Astrocyte (in vitro differentiated cells and primary cell): ENCODE results near the gene ADARB2. TPM values are rescaled to one million over a fixed set of nuclear protein-coding genes. Genes with fewer than 3 reads are reported as not detected.
A peak's percentile ranks its signal among the peaks of the same experiment; 100 is the strongest.

Experiments
- DNase-seq: peaks from one replicate; pipeline ENCODE4 v3.0.0-alpha.2; 2010; ENCODE audit warnings: low read depth
- FAIRE-seq: peaks from 2 replicates; lab custom pipeline; 2011; peaks lifted over from hg19 to GRCh38; lab: Jason Lieb, UNC
- H2AFZ ChIP-seq: 2 replicates; pipeline ENCODE4 v1.6.0; 2012; ENCODE audit warnings: low read depth, low read length, inconsistent platforms
- H3K27ac ChIP-seq: 2 replicates; pipeline ENCODE4 v1.5.1; 2011; ENCODE audit warnings: low read depth, low read length, inconsistent platforms
- H3K27me3 ChIP-seq: 2 replicates; pipeline ENCODE4 v1.6.0; 2011; ENCODE audit warnings: low read length, inconsistent platforms; ENCODE audit not compliant: insufficient read depth
- H3K36me3 ChIP-seq: 2 replicates; pipeline ENCODE4 v1.5.1; 2011; ENCODE audit warnings: low read length, inconsistent platforms; ENCODE audit not compliant: insufficient read depth
- H3K4me1 ChIP-seq: 2 replicates; pipeline ENCODE4 v1.5.1; 2011; ENCODE audit warnings: low read length, inconsistent platforms; ENCODE audit not compliant: insufficient read depth
- H3K4me2 ChIP-seq: 2 replicates; pipeline ENCODE4 v1.6.0; 2012; ENCODE audit warnings: low read length, inconsistent platforms
- H3K4me3 ChIP-seq: 2 replicates; pipeline ENCODE4 v1.5.1; 2011; ENCODE audit warnings: low read depth, mild to moderate bottlenecking, low read length, inconsistent platforms; ENCODE audit not compliant: insufficient read depth
- H3K79me2 ChIP-seq: 2 replicates; pipeline ENCODE4 v1.6.0; 2012; ENCODE audit warnings: mild to moderate bottlenecking, low read length, inconsistent platforms; ENCODE audit not compliant: insufficient read depth
- H3K9ac ChIP-seq: 2 replicates; pipeline ENCODE4 v1.6.0; 2012; ENCODE audit warnings: mild to moderate bottlenecking, low read length, inconsistent platforms
- H3K9me3 ChIP-seq: 2 replicates; pipeline ENCODE4 v1.5.1; 2012; ENCODE audit warnings: low read depth, mild to moderate bottlenecking, low read length, inconsistent platforms; ENCODE audit not compliant: insufficient read depth
- H4K20me1 ChIP-seq: 2 replicates; pipeline ENCODE4 v1.6.0; 2012; ENCODE audit warnings: low read length, inconsistent platforms; ENCODE audit not compliant: insufficient read depth
- H3K27ac Mint-ChIP-seq: one replicate; pipeline ENCODE4 v1.8.0; 2021; ENCODE audit warnings: mild to moderate bottlenecking, mixed read lengths; ENCODE audit not compliant: unreplicated experiment
- H3K27me3 Mint-ChIP-seq: one replicate; pipeline ENCODE4 v1.8.0; 2021; ENCODE audit warnings: low read depth, mixed read lengths; ENCODE audit not compliant: unreplicated experiment
- H3K36me3 Mint-ChIP-seq: one replicate; pipeline ENCODE4 v1.8.0; 2021; ENCODE audit warnings: low read depth, mixed read lengths; ENCODE audit not compliant: unreplicated experiment
- H3K4me1 Mint-ChIP-seq: one replicate; pipeline ENCODE4 v1.8.0; 2021; ENCODE audit warnings: low read depth, mixed read lengths; ENCODE audit not compliant: unreplicated experiment
- H3K4me3 Mint-ChIP-seq: one replicate; pipeline ENCODE4 v1.8.0; 2021; ENCODE audit warnings: mild to moderate bottlenecking, moderate library complexity, mixed read lengths; ENCODE audit not compliant: unreplicated experiment
- H3K9me3 Mint-ChIP-seq: one replicate; pipeline ENCODE4 v1.8.0; 2021; ENCODE audit warnings: mild to moderate bottlenecking, mixed read lengths; ENCODE audit not compliant: unreplicated experiment
- CTCF ChIP-seq: IDR thresholded peaks from 2 replicates; pipeline ENCODE4 v1.5.1; 2011; ENCODE audit warnings: low read depth, mild to moderate bottlenecking, inconsistent platforms, low read length, moderate library complexity; ENCODE audit not compliant: insufficient read depth
- EZH2 ChIP-seq: IDR thresholded peaks from 2 replicates; pipeline ENCODE4 v1.6.1; 2012; ENCODE audit warnings: mild to moderate bottlenecking, low read length, inconsistent platforms; ENCODE audit not compliant: insufficient read depth
- total RNA-seq: library from RNA; stranded (reverse); gene quantifications from 2 replicates; pipeline ENCODE4 v1.2.1, GENCODE V29; 2021

The ADARB2 gene
- total RNA-seq, 1 donor from 2014 or later = 0.18 TPM

- Histone ChIP-seq H4K20me1 (no peaks in the 10 kb centered on the region), H2AFZ (no peak overlapping the region)
Measured at GRCh38 chr10:1240341-1240775, 497.0 kb downstream of the ADARB2 start.

GRCh38 chr10:1233031-1233430 lies 504.3 kb downstream of the ADARB2 start:
- Mint-ChIP-seq H3K4me1 (no peaks in the 10 kb centered on the region), H3K27me3 (peaks cover 36% of the 10 kb centered on the region), H3K4me3 (no peak overlapping the region), H3K27ac (no peak overlapping the region), H3K9me3 (no peaks in the 10 kb centered on the region), H3K36me3 (no peaks in the 10 kb centered on the region)
- H3K27me3 ChIP-seq = no peaks in the 10 kb centered on the region
- DNase-seq (no peak), FAIRE-seq (no peak)
- H3K4me1 ChIP-seq = no peaks in the 10 kb centered on the region
- H3K4me3 ChIP-seq = no peak overlapping the region
- H3K9ac ChIP-seq = no peak overlapping the region
- no peaks in the 10 kb centered on the region for H3K79me2 ChIP-seq
- H3K36me3 ChIP-seq = no peaks in the 10 kb centered on the region
- no peak for TF ChIP-seq CTCF
- TF ChIP-seq EZH2 = no peak
- H4K20me1 ChIP-seq = no peaks in the 10 kb centered on the region
- H2AFZ ChIP-seq = no peak overlapping the region
- H3K9me3 ChIP-seq = peaks cover 13% of the 10 kb centered on the region
- no peak overlapping the region for H3K27ac ChIP-seq
- no peak overlapping the region for H3K4me2 ChIP-seq

More at GRCh38 chr10:1240341-1240775, 497.0 kb downstream of the ADARB2 start:
- no peak overlapping the region for H3K27ac ChIP-seq
- no peak overlapping the region for H3K9ac ChIP-seq
- H3K9me3 ChIP-seq = peaks cover 5% of the 10 kb centered on the region
- H3K27ac Mint-ChIP-seq = peak overlapping the region; percentile 77
- no peaks in the 10 kb centered on the region for H3K36me3 Mint-ChIP-seq
- peaks cover 40% of the 10 kb centered on the region for H3K27me3 Mint-ChIP-seq
- no peaks in the 10 kb centered on the region for H3K79me2 ChIP-seq
- no peak overlapping the region for H3K4me3 Mint-ChIP-seq
- H3K4me1 Mint-ChIP-seq = no peaks in the 10 kb centered on the region
- no peaks in the 10 kb centered on the region for H3K36me3 ChIP-seq
- peaks cover 3% of the 10 kb centered on the region for H3K9me3 Mint-ChIP-seq
- FAIRE-seq (no peak), DNase-seq (no peak)
- H3K4me3 ChIP-seq = no peak overlapping the region
- no peak overlapping the region for H3K4me2 ChIP-seq
- H3K4me1 ChIP-seq = no peaks in the 10 kb centered on the region
- no peaks in the 10 kb centered on the region for H3K27me3 ChIP-seq
- TF ChIP-seq CTCF (no peak), EZH2 (no peak)

GRCh38 chr10:1232164-1232911 lies 505.0 kb downstream of the ADARB2 start:
- peaks cover 13% of the 10 kb centered on the region for H3K9me3 ChIP-seq
- no peaks in the 10 kb centered on the region for H3K4me1 Mint-ChIP-seq
- no peaks in the 10 kb centered on the region for H3K9me3 Mint-ChIP-seq
- no peak overlapping the region for H3K4me2 ChIP-seq
- H3K4me1 ChIP-seq = no peaks in the 10 kb centered on the region
- H3K36me3 Mint-ChIP-seq = no peaks in the 10 kb centered on the region
- no peak overlapping the region for H3K9ac ChIP-seq
- TF ChIP-seq EZH2 (no peak), CTCF (no peak)
- no peak overlapping the region for H3K27ac Mint-ChIP-seq
- H2AFZ ChIP-seq = no peak overlapping the region
- no peaks in the 10 kb centered on the region for H3K79me2 ChIP-seq
- no peaks in the 10 kb centered on the region for H3K27me3 ChIP-seq
- no peaks in the 10 kb centered on the region for H4K20me1 ChIP-seq
- H3K27me3 Mint-ChIP-seq = peaks cover 36% of the 10 kb centered on the region
- H3K4me3 ChIP-seq = no peak overlapping the region
- no peak for FAIRE-seq
- no peak overlapping the region for H3K27ac ChIP-seq
- H3K36me3 ChIP-seq = no peaks in the 10 kb centered on the region
- DNase-seq = no peak
- no peak overlapping the region for H3K4me3 Mint-ChIP-seq
